Stimulated activated CD4-positive, alpha-beta T cell treated with anti-CD3 and anti-CD28 coated beads, TNF-alpha, amount 100 ng/mL, for 24 hours (primary cell): ENCODE results near the gene PTK6.
"Not testable (repeated sequence)": the region's sequence is repeated elsewhere in the genome, so short reads cannot be mapped to it uniquely, and the experiment has no call there.

Experiments used
- DNase-seq, 3 experiments: peaks; one replicate each; pipeline ENCODE4 v3.0.0-alpha.2; 2020; ENCODE audit warnings: low read depth in 3 of 3

PTK6 gene

DNA sequence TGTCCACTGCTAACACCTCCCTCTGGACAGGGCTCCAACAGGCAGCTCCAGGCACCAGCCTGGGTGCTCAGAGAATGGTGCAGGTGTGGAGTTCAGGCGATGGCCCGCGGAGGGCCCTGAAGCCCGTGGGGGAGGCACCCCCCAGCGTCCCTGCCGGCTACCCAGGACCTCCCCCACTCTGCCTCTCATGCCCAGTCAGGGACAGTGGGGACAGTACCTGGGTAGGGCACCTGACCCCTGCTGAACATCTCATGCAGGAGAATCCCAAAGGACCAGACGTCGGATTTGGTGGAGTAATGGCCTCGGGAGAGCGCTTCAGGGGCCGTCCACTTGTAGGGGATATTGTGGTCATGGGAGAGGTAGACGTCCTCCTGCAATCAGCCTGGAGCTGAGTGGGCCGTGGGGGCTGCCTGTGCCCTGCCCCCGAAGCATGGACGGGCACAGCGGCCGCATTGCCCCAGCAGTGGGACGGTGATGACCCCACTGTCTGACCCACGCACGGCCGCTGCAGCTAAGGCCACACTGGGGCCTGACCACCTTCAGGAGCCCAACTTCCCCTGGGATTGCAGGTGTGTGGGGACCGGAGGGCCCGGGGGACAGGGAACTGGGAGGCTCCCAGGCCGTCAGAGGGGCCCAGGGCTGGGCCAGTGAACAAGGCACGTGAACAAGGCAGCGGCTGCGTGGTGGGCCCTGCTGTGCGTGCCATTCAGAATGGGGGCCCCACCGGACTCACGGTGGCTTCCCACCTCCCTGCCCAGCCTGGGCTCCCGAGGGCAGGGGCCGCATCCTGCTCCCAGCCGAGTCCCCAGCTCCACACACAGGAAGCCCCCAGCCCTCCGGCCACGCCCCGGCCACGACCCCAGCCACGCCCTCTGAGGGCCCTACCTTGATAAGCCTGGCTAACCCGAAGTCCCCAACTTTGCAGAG is 7.1 kb downstream of the PTK6 start:
- DNase-seq = no peak

DNA sequence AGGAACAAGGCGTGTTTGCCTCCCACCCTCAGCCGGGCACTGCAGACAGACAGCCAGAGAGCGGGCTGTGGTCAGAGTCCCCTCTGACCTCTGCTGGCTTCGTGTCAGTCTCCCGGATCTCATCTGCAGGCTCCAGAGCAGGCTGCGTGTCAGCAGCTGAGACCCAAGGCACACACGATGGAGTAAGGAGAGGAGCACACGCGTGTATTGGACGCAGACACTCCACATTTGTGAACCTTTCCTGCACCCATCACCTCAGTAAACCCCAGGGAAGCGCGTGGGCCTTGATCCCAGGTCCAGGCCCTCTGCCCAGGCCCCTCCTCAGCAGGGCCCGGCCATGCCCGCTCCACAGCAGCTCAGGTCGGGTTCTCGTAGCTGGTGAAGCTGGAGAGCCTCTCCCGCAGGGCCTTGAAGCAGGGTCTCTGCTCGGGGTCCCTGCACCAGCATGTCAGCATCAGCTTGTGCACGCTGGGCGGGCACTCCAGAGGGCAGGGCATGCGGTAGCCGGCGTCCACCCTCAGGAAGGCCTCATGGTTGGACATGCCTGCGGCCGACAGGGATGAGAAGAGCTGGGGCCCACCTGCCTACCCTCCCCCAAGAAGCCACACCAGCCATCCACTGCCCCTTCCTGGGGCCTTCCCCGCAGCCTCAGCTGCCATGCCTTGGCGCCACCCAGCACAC is 7.9 kb downstream of the PTK6 start:
- no peak for DNase-seq

DNA sequence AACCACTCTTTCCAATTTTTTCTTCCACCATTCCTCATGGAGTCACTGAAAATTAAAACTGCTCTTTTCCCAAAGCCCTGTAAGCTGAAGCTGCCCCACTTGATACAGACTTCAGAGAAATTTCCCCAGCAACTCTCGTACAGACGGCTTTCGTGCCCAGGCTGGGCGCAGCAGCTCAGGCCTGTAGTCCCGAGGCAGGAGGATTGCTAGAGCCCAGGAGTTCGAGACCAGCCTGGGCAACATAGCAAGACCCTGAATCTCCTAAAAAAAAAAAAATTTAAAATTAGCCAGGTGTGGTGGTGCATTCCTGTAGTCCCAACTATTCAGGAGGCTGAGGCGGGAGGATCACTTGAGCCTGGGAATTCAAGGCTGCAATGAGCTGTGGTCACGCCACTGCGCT is 10.0 kb downstream of the PTK6 start:
- no peak for DNase-seq

DNA sequence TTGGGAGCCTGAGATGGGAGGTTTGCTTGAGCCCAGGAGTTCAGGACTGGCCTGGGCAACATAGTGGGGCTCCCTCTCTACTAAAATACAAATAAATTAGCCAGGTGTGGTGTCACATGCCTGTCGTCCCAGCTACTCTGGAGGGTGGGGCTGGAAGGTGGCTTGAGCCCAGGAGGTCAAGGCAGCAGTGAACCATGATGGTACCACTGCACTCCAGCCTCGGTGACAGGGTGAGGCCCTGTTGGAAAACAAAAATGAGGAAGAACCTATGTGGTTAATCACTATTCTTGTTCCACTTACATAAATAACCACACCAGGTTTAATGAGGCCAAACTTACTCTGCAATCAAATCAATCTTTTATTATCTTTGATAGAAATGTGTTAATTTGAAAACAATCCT is 11.2 kb downstream of the PTK6 start:
- DNase-seq = no peak

DNA sequence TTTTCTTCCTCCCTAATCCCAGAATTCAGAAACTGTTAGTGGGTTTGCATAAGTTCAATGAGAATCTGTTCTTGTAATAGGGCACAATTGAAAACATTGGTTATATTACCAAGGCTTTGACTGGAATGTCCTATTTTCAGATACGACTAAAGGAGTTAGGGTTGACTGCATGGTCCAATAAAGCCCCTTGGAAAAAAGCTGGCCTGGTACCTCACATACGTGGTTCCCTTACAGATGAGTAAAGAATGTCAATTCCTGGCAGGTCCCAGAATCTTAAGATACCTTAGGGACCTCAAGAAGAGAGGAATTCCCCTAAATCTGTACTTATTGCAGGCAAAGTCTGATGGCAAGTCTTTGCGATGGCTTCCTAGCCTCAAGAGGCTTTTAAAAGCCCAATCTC is 12.0 kb downstream of the PTK6 start:
- DNase-seq = no peak

DNA sequence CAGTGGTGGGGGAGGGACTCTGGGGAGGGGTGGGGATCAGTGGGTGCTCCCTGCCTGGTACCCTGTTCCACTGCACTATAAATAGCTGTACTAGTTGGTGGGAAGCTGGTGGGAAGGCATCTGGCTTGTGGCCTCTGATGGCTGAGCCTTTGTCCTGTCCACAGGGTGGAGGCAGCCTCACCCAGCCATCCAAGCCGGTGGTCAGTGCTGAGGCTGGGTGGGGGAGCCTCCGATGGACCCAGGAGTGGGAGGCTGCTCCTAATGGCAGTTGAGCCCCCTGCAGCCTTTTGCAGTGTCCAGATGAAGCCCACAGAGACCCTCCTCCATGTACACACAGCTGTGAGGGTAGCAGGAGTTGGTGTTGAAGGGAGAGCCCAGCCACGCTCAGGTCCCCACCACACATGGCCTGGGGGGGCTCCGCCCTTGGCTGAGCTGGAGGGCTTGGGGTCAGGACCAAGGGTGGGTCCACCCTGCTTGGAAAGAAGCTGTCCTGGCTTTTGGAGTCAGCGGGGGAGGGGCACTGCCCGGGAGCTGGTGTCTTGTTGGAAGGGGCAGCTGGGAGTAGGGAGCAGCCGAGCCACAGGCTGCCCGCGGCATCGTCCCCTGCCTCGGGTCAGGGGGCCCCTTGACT is 14.1 kb downstream of the PTK6 start:
- DNase-seq = no peak

DNA sequence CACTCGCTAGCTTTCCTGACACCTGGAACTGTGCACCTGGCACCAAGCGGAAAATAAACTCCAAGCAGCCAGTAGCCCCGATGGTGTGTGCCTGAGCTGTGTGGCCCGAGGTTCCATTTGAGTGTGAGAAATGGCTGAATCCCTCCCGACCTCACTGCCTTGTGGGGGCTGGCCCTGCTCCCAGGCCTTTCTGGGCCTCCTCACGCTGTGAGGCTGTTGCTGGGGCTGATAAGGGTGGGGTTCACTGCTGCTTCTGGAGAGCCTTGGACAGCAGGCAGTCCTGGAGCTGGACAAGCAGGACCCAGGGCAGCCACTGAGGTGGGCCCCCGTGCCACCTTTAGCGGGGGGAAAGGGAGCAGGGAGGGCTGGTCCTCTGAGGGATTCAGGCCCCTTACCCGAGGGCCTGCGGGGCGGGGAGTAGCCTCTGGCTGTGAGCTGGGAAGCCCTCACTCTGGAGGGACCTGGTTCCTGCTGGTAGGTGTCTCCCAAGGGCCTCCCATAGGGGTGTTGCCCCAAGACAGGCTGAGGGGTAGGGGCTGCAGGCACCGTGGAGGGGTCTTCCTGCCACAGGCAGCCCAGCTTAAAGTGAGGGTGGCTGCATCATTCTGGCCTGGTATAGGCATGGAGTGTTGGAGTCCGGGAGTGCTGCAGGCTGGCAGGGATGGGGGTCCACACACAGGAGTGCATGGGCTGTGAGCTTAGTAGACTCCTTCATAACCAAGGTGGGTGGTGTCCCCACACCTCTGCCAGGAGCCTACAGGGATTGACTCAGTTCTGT is 14.9 kb downstream of the PTK6 start:
- no peak for DNase-seq

DNA sequence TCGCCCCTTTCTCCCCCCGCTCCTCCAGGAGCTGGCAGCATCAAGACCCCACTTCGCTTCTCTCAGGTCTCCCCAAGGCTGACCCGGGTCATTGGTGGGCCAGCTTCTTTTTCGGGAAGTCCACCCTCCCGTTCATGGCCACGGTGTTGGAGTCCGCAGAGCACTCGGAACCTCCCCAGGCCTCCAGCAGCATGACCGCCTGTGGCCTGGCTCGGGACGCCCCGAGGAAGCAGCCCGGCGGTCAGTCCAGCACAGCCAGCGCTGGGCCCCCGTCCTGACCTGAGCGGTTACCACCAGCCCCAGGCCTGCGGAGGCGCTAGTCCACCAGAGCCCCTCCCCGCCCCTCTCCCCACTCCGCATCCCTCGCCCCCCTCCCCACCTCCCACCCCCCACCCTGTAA is 15.6 kb downstream of the PTK6 start:
- DNase-seq = no peak

DNA sequence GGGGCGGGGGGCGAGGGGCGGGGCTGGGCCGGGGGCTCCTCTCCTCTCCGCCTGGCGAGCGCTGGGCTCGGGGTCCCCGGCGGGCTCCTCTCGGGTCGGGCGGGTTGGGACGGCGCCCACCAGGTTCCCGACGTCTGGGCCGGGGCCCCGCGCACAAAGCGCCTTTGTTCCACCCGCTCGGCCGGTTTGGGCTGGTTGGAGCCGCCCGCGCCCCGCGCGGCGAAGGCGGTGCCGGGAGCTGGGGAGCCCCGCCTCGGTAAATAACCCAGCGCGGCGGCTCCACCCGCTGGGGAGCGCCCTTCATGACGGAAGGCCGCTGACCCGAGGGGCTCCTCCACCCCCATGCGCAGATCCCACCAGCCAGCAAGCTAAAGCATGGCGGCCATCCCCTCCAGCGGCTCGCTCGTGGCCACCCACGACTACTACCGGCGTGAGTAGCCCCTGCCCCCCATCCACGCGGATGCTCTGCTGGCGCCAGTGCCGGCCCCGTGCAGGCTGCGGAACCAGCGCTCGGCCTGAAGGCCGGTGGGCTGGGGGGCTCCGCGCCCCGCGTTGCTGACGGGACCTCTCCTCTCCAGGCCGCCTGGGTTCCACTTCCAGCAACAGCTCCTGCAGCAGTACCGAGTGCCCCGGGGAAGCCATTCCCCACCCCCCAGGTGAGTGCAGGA is 16.1 kb downstream of the PTK6 start:
- peak; percentile 41 to 63 (median 44) for DNase-seq

DNA sequence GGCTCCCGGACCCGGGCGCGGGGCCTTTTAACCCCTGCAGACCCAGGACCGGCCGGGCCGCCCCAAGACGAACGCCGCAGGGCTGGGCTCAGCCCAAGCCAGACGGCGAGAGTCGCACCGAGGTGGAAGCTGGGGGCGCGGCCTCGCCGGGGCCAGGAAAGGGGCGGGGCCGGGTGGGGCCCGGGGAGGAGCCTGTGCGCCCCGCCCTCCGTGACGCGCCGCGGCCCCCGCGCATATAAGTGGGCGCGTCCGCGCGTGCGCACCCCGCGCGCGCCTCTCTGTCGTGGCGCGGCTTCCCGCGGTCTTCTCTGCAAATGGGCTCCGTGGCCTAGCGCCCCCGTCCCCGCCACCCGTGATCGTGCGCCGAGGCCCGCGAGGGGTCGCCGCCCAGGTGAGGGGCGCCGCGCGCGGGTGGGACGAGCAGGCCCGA is 16.7 kb downstream of the PTK6 start, which contains the start of gene PPDPF:
TSS of gene PPDPF (plus strand) at position 262 of the 430 bp plus-strand sequence. CDS start 544 bp downstream, outside the sequence.
- DNase-seq = peak; percentile 66 to 76 (median 74)

DNA sequence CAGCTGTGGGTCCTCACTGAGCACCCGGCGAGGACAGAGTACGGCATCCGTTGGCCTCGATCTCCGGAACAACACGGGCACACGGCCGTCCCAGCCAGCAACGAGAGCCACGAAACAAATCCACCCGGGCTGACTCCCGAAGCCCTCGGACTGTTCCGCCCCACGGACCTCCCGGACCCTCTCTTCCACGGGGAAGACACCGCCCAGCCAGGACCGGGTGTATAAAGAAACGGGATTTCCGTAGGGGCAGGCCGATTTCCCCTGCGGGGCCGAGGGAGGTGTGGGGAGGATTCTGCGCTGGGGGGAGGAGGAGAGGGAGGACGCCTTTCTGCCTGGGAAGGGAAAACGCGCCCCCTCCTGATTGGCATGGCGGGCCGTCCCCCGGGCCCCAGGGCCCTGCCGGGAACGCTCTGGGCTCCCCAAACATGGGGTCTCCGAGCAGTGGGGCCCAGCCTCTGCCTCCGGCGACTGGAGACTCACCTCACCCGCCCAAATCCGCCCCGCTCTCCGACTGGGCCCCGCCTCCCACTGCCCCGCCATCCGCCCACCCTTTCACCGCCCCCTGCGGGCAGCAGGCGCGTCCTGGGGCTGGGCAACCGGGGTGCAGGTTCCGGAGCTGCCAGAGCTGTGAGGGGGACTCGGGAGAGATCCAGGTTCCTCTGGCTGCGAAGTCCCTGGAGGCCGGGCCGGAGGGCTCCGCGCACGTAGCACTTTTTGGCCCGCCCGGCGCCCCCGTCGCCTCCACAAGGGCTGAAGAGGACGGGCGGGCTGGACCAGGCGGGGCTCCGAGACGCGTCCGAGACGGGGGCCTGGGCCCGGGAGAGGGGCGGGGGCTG is 17.3 kb downstream of the PTK6 start:
- DNase-seq = peak in 2 of 3 experiments; percentile 31 to 68

DNA sequence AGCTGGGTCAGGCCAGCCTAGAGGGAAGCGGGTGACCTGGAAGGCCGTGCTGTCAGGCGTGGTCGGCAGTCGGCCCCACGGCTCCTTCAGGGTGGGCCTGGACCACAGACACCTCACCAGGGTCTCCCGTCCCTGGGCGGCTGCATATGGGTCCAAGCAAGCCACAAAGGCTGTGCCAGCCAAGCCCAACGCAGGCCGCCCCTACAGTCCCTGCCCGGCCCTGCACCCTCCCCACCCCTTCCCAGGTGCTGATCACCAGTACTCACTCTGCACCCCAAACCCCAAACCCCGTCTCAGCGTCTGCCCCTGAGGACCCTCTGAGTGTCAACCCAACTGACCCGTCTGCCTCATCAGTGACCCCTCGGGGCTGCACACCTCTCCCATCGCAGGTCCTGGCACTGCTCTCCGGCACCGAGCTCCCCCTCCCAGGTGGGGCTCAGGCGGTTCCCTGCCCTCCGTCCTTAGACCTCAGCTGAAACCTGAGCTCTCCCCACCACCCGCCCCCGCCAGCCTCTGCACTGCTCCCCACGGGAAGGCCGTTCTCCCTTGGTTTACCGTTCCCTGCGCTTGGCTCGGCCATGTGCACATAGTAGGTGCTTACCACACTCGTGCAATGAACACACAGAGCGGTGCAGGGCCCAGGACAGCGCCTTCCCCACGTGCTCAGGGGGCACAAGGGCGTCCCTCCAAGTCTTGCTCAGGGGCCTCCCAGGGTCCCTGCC is 18.1 kb downstream of the PTK6 start:
- DNase-seq = no peak

DNA sequence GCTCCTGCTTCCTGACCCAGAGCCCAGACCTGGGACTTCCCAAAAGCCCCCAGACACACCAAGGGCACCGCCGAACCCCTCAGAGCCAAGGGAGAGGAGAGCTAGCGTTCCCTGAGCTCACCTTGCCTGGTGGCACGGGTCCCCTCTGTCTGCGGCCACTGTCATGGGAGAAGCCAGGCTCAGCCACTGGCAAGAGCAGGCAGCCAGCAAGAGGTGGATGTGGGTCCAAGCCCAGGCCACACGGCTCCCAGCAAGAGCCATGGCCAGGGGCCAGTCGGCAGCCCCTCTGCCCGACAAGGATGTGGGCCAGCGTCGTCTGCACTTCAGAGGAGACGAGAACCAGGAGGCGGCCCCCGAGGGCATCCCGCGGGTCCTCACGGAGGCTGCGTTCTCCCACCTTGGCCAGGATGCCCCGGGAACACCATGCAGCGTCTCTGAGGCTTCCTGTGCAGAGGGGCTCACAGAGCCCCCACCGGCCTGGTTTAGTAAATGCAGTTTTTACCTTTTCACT is 18.8 kb downstream of the PTK6 start:
- DNase-seq = no peak

DNA sequence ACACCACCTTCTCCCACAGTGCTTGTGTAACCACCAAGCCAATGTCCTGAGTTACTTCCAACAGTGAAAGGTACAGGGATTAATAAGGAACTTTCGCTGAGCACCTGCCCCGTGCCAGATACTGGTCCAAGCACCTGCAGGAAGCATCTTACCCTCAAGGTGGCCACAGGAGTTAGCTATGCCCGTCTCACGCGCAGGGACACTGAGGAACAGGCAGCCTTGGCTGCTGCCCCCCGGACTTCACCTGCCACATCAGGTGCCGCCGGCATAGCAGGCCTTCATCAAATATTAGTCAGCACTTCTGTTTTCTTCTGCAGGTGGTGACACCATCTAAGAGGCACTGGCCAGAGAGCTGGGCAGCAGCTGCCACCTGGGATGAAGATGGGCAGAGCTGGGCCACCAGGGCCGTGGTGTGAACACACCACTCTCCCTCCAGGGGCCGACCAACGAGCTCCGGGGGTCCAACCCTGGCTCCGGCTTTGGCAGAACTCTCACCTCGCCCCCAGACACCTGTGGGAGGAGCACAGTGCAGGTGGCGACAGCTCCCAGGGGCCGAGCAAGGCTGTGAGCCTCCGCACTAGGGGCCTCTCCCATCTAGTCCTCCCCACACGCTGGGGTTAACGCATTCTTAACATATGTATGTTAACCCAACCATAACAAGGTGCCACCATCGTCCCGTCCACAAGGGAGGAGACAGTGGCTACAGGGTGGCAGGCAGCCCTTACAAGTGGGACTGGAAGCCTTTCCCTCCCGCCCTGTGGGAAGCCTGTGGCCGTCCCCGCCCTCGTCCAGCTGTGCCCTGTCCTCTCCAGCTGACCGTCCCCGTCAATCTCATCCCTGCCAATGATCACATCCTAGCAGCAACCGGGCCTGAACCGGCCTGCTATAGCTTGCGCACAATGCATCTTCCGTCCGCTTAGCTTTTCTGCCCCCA is 19.5 kb downstream of the PTK6 start:
- DNase-seq = no peak

DNA sequence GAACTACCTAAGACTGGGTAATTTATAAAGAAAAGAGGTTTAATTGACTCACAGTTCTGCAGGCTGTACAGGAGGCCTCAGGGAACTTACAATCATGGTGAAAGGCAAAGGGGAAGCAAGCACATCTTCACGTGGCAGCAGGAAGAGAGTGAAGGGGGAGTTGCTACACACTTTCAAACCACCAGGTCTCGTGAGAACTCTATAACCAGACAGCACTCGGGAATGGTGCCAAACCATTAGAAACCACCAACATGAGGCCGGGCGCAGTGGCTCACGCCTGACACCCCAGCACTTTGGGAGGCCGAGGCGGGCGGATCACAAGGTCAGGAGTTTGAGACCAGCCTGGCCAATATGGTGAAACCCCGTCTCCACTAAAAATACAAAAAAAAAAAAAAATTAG is 22.7 kb downstream of the PTK6 start:
- not testable (repeated sequence) for DNase-seq

DNA sequence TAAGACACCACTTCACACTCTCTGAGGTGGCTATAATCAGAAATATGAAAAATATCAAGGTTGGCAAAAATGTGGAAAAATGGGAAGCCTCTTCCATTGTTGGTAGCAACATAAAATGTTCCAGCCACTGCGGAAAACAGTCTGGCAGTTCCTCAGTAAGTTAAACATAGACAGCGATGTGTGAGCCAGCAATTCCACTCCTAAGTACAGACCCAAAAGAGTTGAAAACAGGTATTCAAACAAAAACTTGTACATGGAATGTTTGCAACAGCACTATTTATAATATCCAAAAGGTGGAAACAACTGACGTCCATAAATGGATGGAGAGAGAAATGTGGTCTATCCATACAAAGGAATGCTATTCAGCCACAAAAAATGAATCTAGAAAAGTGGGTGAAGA is 24.0 kb downstream of the PTK6 start:
- no peak for DNase-seq

DNA sequence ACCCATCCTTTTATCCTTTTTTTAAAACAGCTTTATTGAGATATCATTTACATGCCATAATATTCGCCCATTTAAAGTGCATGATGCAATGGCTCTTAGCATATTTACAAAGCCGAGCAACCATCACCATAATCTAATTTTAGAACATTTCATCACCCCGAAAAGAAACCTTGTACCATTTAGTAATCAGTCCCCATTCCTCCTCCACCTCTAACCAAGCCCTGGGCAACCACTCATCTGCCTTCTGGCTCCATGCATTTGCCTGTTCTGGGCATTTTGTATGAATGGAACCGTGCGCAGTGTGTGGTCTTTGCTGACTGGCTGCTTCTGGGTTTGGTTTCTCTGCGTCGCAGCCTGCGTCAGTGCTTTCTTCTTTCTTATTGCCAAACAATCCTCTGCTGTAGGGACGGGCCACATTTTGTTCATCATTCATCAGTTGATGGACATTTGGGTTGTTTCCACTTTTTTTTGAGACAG is 28.1 kb downstream of the PTK6 start:
- no peak for DNase-seq
